Ovary (tissue), 9 donors: ENCODE results near the gene PADI2. TPM values are rescaled to one million over a fixed set of nuclear protein-coding genes. Genes with fewer than 3 reads are reported as not detected.

Experiments used
- DNase-seq, 5 donors: peaks; one replicate each; pipeline ENCODE4 v3.0.0-alpha.2; 2019 to 2020
- H3K27ac ChIP-seq, 2 donors: fragments of 200-600 bp; one replicate each; pipeline versions ENCODE4 v1.5.1 to v1.8.0; 2019 to 2022
- H3K27me3 ChIP-seq: fragments of 200-600 bp; one replicate; pipeline ENCODE4 v1.8.0; 2022
- H3K36me3 ChIP-seq: fragments of 200-600 bp; sonication (generic); one replicate; pipeline ENCODE4 v1.5.1; 2019
- H3K4me1 ChIP-seq: one replicate; pipeline ENCODE4 v1.8.1; 2013; ENCODE audit warnings: mild to moderate bottlenecking, moderate library complexity; ENCODE audit not compliant: insufficient read depth
- H3K4me3 ChIP-seq: fragments of 200-600 bp; sonication (generic); one replicate; pipeline ENCODE4 v1.5.1; 2017
- H3K9me3 ChIP-seq, 2 donors: fragments of 200-600 bp in 1 of 2; sonication (generic) in 1 of 2; one replicate each; pipeline versions ENCODE4 v1.5.1 to v1.8.1; 2013 to 2019; ENCODE audit warnings: mild to moderate bottlenecking in 1 of 2, moderate library complexity in 1 of 2
- EP300 ChIP-seq: sonication (generic); formaldehyde crosslinking; IDR thresholded peaks from one replicate; pipeline ENCODE4 v1.6.1; 2017; ENCODE audit warnings: antibody characterized with exemption
- POLR2A ChIP-seq: fragments of 450-650 bp; IDR thresholded peaks from one replicate; pipeline ENCODE4 v1.6.1; 2017; ENCODE audit warnings: antibody characterized with exemption, mild to moderate bottlenecking, moderate library complexity
- WGBS, 3 donors: extraction: QIAGEN DNeasy Blood & Tissue Kit in 1 of 3; methylation state at CpG; one replicate each; pipeline versions ENCODE4 v1.1.5 to v1.1.7; 2013 to 2017; 5-methylcytosine and 5-hydroxymethylcytosine counted together
- intact Hi-C, 4 donors: fragments of 100-400 bp; cut with DNase I; formaldehyde crosslinking; loops; one replicate each; pipeline versions ENCODE4 v1.11.0 to v1.15.1; 2022 to 2023
- polyA plus RNA-seq, 2 donors: library from polyadenylated mRNA; stranded (reverse); fragments of 200-250 nt in 1 of 2; fragments of 350-450 nt in 1 of 2; fragmentation: Illumina TruSeq in 1 of 2; extraction: RNeasy Lipid Tissue Mini Kit (QIAGEN cat#74804) in 1 of 2; gene quantifications; one replicate each; pipeline ENCODE4 v1.2.3, GENCODE V29; 2013 to 2014
- total RNA-seq, 7 donors: library from RNA; depleted of rRNA in 2 of 7; stranded (reverse); fragments of >200 nt in 2 of 7; fragmentation: NEBNext Ultra II Directional in 3 of 7; extraction: Animal tissue kit (Norgen Biotek cat#: 25700) in 3 of 7; gene quantifications; one replicate each; pipeline versions ENCODE4 v1.1.0 to v1.2.4, GENCODE V29; 2016 to 2023
- TF ChIP-seq, protein P1 (sequence below), 3 donors: fragments of 450-650 bp in 2 of 3; fragments of 200-600 bp in 1 of 3; IDR thresholded peaks; one replicate each; pipeline versions ENCODE4 v1.5.1 to v1.8.0; 2016 to 2022; ENCODE audit warnings: antibody characterized with exemption in 3 of 3, mild to moderate bottlenecking in 1 of 3
- donor health status: DM: no; HTN: no; CAD: no; lungs with moderate emphysema.
- donor health status: DM: no; HTN: no; CAD: no.
- donor health status: Bipolar disorder and iron deficiency.
- donor health status: DM: yes; HTN: yes; CAD: no.
- donor health status: DM: no; HTN: no; CAD: no.
- donor health status: DM: yes; HTN: yes; CAD: no.

PADI2 gene
- total and polyA plus RNA-seq, 9 donors: 0.07 to 5.2 (median 0.55) TPM

DNA sequence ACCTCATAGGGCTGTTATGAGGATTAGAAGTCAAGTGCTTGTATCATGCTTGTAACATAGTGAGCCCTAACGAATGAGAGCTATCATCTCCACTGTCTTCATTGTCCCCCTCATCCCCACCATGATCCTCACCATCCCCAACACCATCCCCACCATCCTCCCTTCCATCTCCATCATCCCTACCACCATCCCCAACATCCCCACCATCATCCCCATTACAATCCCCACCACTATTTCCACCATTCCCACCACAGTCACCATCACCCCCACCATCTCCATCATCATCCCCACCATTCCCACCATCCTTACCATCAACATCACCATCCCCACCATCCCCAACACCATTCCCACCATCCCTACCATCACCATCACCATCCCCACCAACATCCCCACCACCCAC is 46.6 kb upstream of the PADI2 start:
- H3K27ac ChIP-seq: no peak overlapping the region
- H3K4me3 ChIP-seq: no peak overlapping the region
- WGBS, 3 donors: 81 to 88% (median 85%) methylated on average over 1 of the region's 1 CpG
- intact Hi-C loops: no loop called here
- no peaks in the 10 kb centered on the region for H3K4me1 ChIP-seq
- no peak for DNase-seq
- no peaks in the 10 kb centered on the region for H3K9me3 ChIP-seq
- TF ChIP-seq, protein P1, sequence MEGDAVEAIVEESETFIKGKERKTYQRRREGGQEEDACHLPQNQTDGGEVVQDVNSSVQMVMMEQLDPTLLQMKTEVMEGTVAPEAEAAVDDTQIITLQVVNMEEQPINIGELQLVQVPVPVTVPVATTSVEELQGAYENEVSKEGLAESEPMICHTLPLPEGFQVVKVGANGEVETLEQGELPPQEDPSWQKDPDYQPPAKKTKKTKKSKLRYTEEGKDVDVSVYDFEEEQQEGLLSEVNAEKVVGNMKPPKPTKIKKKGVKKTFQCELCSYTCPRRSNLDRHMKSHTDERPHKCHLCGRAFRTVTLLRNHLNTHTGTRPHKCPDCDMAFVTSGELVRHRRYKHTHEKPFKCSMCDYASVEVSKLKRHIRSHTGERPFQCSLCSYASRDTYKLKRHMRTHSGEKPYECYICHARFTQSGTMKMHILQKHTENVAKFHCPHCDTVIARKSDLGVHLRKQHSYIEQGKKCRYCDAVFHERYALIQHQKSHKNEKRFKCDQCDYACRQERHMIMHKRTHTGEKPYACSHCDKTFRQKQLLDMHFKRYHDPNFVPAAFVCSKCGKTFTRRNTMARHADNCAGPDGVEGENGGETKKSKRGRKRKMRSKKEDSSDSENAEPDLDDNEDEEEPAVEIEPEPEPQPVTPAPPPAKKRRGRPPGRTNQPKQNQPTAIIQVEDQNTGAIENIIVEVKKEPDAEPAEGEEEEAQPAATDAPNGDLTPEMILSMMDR (IDR thresholded peaks at IDR 0.05): no peak
- TF ChIP-seq EP300 (no peak), POLR2A (no peak)
- no peaks in the 10 kb centered on the region for H3K36me3 ChIP-seq
- no peaks in the 10 kb centered on the region for H3K27me3 ChIP-seq

DNA sequence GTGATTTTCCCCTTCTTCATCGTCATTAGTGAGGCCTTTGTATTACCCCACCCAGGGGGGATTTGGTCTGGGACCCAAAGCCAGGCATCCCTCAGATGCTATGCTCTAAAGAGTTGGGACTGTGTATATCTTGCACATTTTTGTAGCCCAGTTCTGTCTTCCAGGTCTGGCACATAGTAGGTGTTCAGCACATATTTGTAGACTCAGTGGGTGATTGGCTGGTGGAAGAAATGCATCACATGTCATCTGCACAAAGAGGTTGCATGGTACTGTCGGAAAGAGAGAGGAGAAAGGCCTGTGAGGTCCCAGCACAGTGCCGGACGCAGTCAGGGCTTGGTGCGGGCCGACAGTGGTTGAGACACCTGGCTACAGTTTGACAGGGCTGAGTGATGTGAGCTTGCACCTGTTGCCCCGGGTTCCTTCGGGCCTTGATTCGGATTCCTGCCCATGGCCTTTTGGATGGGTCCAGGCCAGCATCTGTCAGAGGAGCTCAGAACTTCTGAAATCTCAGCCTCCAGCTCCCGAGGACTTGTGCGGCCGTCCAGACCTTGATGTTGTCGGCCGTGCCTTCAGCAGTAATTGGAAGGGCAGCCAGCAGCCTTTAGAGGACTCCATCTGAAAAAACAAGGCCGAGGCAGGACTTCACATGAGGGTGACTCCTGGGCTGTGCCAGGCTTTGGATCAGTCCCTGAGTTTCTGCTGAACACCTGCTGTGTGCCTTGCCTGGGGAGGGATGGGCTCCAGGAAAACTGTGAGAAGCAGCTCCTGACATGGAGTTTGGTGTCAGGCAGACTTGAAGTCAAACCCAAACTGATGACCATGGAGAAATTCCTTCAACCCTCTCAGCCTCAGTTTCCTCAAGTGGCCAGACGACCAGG is 44.8 kb upstream of the PADI2 start:
- no peaks in the 10 kb centered on the region for H3K36me3 ChIP-seq
- H3K27ac ChIP-seq: no peak overlapping the region
- TF ChIP-seq EP300: no peak
- TF ChIP-seq POLR2A: no peak
- TF ChIP-seq, protein P1 (IDR thresholded peaks at IDR 0.05): no peak
- H3K9me3 ChIP-seq: no peaks in the 10 kb centered on the region
- WGBS, 3 donors: 70 to 82% (median 73%) methylated on average over 16 of the region's 16 CpGs
- H3K4me1 ChIP-seq: no peaks in the 10 kb centered on the region
- DNase-seq: no peak
- intact Hi-C loops: no loop called here
- H3K27me3 ChIP-seq: no peaks in the 10 kb centered on the region
- no peak overlapping the region for H3K4me3 ChIP-seq

DNA sequence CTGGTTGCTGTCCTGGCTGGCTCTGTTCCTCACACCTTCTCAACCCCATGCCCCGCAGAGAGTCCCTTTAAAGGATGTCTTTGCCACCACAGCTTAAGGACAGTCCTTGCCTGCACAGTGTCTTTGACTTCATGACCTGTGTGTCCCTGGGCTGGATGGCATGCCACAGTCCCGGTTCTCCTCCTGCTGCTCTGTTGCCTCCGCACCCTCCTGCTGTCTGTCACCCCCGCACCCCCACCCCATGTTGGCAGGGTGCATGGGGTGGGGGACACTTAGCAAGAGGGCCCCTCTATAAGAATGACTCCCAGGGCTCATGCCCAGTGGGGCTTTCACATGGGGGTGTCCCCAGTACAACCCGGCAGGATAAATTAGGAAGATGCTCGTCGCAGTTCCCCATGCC is 44.1 kb upstream of the PADI2 start:
- H3K27me3 ChIP-seq: no peaks in the 10 kb centered on the region
- no peaks in the 10 kb centered on the region for H3K4me1 ChIP-seq
- intact Hi-C loops: no loop called here
- no peak for DNase-seq
- no peak overlapping the region for H3K27ac ChIP-seq
- 88 to 95% (median 90%) methylated on average over 7 of the region's 7 CpGs for WGBS, 3 donors
- no peaks in the 10 kb centered on the region for H3K9me3 ChIP-seq
- H3K36me3 ChIP-seq: no peaks in the 10 kb centered on the region
- TF ChIP-seq EP300 (no peak), POLR2A (no peak)
- TF ChIP-seq, protein P1 (IDR thresholded peaks at IDR 0.05): no peak
- no peak overlapping the region for H3K4me3 ChIP-seq

DNA sequence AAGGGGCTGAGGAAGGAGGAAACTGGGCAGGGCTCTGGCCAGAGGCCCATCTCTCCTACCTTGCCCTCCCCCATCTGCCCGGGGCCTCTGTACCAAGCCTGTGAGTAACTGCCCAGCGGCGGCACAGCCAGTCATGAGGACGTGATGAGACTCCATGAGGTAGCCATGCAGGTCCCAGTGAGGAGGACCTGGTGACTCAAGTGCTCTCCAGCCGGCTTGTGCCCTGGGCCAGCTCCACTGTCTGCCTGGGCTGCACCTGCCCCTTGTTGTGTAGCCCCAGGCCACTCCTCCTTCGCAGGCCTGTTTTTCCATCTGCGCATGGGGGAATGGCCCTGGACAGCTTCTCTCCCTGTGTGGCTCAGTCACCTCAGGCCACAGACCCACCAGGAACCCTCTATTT is 43.7 kb upstream of the PADI2 start:
- no peaks in the 10 kb centered on the region for H3K36me3 ChIP-seq
- DNase-seq: no peak
- H3K9me3 ChIP-seq: no peaks in the 10 kb centered on the region
- TF ChIP-seq POLR2A (no peak), EP300 (no peak)
- TF ChIP-seq, protein P1 (IDR thresholded peaks at IDR 0.05): no peak
- no peaks in the 10 kb centered on the region for H3K4me1 ChIP-seq
- no peaks in the 10 kb centered on the region for H3K27me3 ChIP-seq
- intact Hi-C loops: no loop called here
- no peak overlapping the region for H3K4me3 ChIP-seq
- no peak overlapping the region for H3K27ac ChIP-seq
- 81 to 82% (median 82%) methylated on average over 7 of the region's 7 CpGs for WGBS, 3 donors
